Esophagus muscularis mucosa (tissue), 4 donors: ENCODE results near the gene KRTAP4-6.

Source experiments
- CTCF ChIP-seq, 3 experiments: fragments of 200-600 bp in 2 of 3; fragments of 450-650 bp in 1 of 3; sonication (generic) in 2 of 3; IDR thresholded peaks; one replicate each; pipeline ENCODE4 v1.5.1; 2017 to 2019; ENCODE audit warnings: antibody characterized with exemption in 3 of 3, mild to moderate bottlenecking in 2 of 3, moderate library complexity in 1 of 3
- EP300 ChIP-seq: sonication (generic); formaldehyde crosslinking; IDR thresholded peaks from one replicate; pipeline ENCODE4 v1.6.1; 2017; ENCODE audit warnings: antibody characterized with exemption
- POLR2A ChIP-seq: fragments of 450-650 bp; IDR thresholded peaks from one replicate; pipeline ENCODE4 v1.6.1; 2017; ENCODE audit warnings: antibody characterized with exemption, moderate library complexity, mild to moderate bottlenecking, low read depth
- POLR2AphosphoS5 ChIP-seq, 2 donors: sonication (generic); formaldehyde crosslinking; IDR thresholded peaks; one replicate each; pipeline ENCODE4 v1.6.1; 2017; ENCODE audit warnings: antibody characterized with exemption in 2 of 2

GRCh38 chr17:41163828-41164227, 23.5 kb upstream of the KRTAP4-6 start:
- TF ChIP-seq CTCF (IDR thresholded peaks at IDR 0.05) (no peak), POLR2A (no peak), POLR2AphosphoS5 (IDR thresholded peaks at IDR 0.05) (no peak), EP300 (no peak)
